ENCODE results near the gene TIFAB.

The TIFAB gene

DNA sequence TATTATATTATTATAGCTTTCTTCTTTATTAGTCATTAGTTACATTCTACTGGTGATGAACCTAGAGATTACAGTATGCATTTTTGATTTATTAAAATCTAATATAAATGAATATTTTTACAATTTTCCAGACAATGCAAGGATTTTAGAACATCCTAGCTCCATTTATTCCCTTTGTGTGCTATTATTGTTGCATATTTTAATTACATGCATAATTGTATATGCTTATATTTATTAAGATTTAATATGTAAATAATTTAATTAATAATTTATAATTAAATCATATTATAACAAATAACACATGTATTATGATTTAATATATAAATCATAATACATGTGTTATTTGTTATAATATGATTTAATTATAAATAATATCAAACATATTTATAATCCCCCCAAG lies 29.7 kb downstream of the TIFAB start:
- Histone ChIP-seq H3K27me3 (ENCODE audit: control insufficient read depth, low read length) (peaks cover 30% of the 10 kb centered on the region), H3K4me1 (ENCODE audit: control insufficient read depth, low read length) (no peaks in the 10 kb centered on the region), H3K27ac (ENCODE audit: low read depth, low read length) (no peak overlapping the region), H3K9me3 (ENCODE audit: control insufficient read depth, insufficient read depth, low read length) (no peaks in the 10 kb centered on the region), H3K9me2 (replicated peaks; ENCODE audit: control insufficient read depth, low read length) (no peaks in the 10 kb centered on the region), H3K79me2 (ENCODE audit: control insufficient read depth, low read length) (no peaks in the 10 kb centered on the region), H3K36me3 (ENCODE audit: control insufficient read depth, low read length) (no peaks in the 10 kb centered on the region), H3K4me2 (ENCODE audit: low read length) (no peak overlapping the region), H3F3A (ENCODE audit: control insufficient read depth, insufficient read depth) (no peaks in the 10 kb centered on the region), H3K4me3 (ENCODE audit: low read length) (no peak overlapping the region), H4K20me1 (ENCODE audit: control insufficient read depth, insufficient read depth, low read depth, low read length) (no peaks in the 10 kb centered on the region)
- TF ChIP-seq, protein P1, sequence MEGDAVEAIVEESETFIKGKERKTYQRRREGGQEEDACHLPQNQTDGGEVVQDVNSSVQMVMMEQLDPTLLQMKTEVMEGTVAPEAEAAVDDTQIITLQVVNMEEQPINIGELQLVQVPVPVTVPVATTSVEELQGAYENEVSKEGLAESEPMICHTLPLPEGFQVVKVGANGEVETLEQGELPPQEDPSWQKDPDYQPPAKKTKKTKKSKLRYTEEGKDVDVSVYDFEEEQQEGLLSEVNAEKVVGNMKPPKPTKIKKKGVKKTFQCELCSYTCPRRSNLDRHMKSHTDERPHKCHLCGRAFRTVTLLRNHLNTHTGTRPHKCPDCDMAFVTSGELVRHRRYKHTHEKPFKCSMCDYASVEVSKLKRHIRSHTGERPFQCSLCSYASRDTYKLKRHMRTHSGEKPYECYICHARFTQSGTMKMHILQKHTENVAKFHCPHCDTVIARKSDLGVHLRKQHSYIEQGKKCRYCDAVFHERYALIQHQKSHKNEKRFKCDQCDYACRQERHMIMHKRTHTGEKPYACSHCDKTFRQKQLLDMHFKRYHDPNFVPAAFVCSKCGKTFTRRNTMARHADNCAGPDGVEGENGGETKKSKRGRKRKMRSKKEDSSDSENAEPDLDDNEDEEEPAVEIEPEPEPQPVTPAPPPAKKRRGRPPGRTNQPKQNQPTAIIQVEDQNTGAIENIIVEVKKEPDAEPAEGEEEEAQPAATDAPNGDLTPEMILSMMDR (IDR thresholded peaks at IDR 0.05; ENCODE audit: low read depth, low read length, poor library complexity, severe bottlenecking): no peak
- TF ChIP-seq EZH2phosphoT487 (IDR thresholded peaks at IDR 0.05; ENCODE audit: borderline replicate concordance, low read length): no peak

DNA sequence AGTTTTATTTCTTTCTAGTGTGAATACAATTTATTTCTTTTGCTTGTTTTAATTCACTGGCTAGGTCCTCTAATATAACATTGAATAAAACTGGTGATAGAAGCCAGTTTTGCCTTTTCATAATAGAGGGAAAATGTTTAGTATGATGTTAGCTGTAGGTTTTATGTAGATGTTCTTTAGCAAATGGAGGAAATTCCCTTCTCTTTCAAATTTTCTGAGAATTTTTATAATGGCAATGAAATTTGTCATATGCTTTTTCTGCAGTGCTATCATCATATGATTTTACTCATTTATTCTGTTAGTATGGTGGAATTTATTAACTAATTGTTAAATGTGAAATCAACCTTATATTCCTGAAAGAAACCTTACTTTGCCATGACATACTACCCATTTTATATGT lies 35.1 kb downstream of the TIFAB start:
- Histone ChIP-seq H3K27ac (ENCODE audit: low read depth, low read length) (no peak overlapping the region), H3F3A (ENCODE audit: control insufficient read depth, insufficient read depth) (no peaks in the 10 kb centered on the region), H3K79me2 (ENCODE audit: control insufficient read depth, low read length) (no peaks in the 10 kb centered on the region), H3K27me3 (ENCODE audit: control insufficient read depth, low read length) (peaks cover 38% of the 10 kb centered on the region), H3K4me3 (ENCODE audit: low read length) (no peak overlapping the region), H4K20me1 (ENCODE audit: control insufficient read depth, insufficient read depth, low read depth, low read length) (no peaks in the 10 kb centered on the region), H3K4me2 (ENCODE audit: low read length) (no peak overlapping the region), H3K9me3 (ENCODE audit: control insufficient read depth, insufficient read depth, low read length) (no peaks in the 10 kb centered on the region), H3K36me3 (ENCODE audit: control insufficient read depth, low read length) (no peaks in the 10 kb centered on the region), H3K4me1 (ENCODE audit: control insufficient read depth, low read length) (no peaks in the 10 kb centered on the region), H3K9me2 (replicated peaks; ENCODE audit: control insufficient read depth, low read length) (no peaks in the 10 kb centered on the region)
- TF ChIP-seq EZH2phosphoT487 (IDR thresholded peaks at IDR 0.05; ENCODE audit: borderline replicate concordance, low read length): no peak
- TF ChIP-seq, protein P1 (IDR thresholded peaks at IDR 0.05; ENCODE audit: low read depth, low read length, poor library complexity, severe bottlenecking): no peak

DNA sequence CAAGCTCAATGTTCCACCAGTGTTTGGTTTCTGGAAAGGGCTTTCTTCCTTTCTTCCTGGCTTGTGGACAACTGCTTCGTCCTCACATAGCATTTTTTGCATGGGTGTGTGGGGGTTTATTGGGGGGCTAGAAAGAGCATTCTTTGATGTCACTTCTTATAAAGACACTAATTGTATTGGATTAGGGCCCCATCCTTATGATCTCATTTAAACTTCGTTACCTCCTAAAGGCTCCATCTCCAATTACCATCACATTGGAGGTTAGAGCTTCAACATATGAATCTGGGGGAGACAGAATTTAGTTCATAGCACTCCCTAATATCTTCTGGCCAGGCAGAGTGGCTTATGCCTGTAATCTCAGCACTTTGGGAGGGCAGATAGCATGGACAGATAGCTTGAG lies 47.1 kb downstream of the TIFAB start:
- no peaks in the 10 kb centered on the region for H4K20me1 ChIP-seq (ENCODE audit: control insufficient read depth, insufficient read depth, low read depth, low read length)
- peaks cover 6% of the 10 kb centered on the region for H3K27me3 ChIP-seq (ENCODE audit: control insufficient read depth, low read length)
- H3K9me3 ChIP-seq (ENCODE audit: control insufficient read depth, insufficient read depth, low read length): no peaks in the 10 kb centered on the region

More for the DNA sequence above, 47.1 kb downstream of the TIFAB start:
- peaks cover 2% of the 10 kb centered on the region; the same call in 1 of the 2 replicates for H3K79me2 ChIP-seq (ENCODE audit: control insufficient read depth, low read length)
- no peak for TF ChIP-seq EZH2phosphoT487 (IDR thresholded peaks at IDR 0.05; ENCODE audit: borderline replicate concordance, low read length)
- TF ChIP-seq, protein P1 (IDR thresholded peaks at IDR 0.05; ENCODE audit: low read depth, low read length, poor library complexity, severe bottlenecking): no peak
- H3F3A ChIP-seq (ENCODE audit: control insufficient read depth, insufficient read depth): no peaks in the 10 kb centered on the region
- no peak overlapping the region for H3K4me3 ChIP-seq (ENCODE audit: low read length)
- no peak overlapping the region for H3K4me2 ChIP-seq (ENCODE audit: low read length)
- H3K4me1 ChIP-seq (ENCODE audit: control insufficient read depth, low read length): peaks cover 4% of the 10 kb centered on the region
- H3K9me2 ChIP-seq (replicated peaks; ENCODE audit: control insufficient read depth, low read length): no peaks in the 10 kb centered on the region
- no peak overlapping the region for H3K27ac ChIP-seq (ENCODE audit: low read depth, low read length)
- no peaks in the 10 kb centered on the region for H3K36me3 ChIP-seq (ENCODE audit: control insufficient read depth, low read length)
